HEK293T (cell line): ENCODE measurements around the gene ECPAS.
"Not testable (repeated sequence)": the region's sequence is repeated elsewhere in the genome, so short reads cannot be mapped to it uniquely, and the experiment has no call there.

Experiments
- BHLHE40 ChIP-seq: fragments of 450-650 bp; IDR thresholded peaks from 2 replicates; pipeline ENCODE4 v1.6.1; 2016; ENCODE audit warnings: mild to moderate bottlenecking, moderate library complexity, borderline replicate concordance
- ELF4 ChIP-seq: fragments of 450-650 bp; IDR thresholded peaks from 2 replicates; pipeline ENCODE4 v1.6.1; 2017; ENCODE audit warnings: antibody characterized with exemption

GRCh38 chr9:111497196-111497595 lies 13.0 kb upstream of the ECPAS start:
- not testable (repeated sequence) for TF ChIP-seq BHLHE40, ELF4
